Heart right ventricle (tissue), 16 donors: ENCODE data around the gene SFN. TPM values are rescaled to one million over a fixed set of nuclear protein-coding genes. Genes with fewer than 3 reads are reported as not detected.

Experiments
- ATAC-seq, 8 donors: fragments of 200-7000 bp; cut with Tn5 transposase; one replicate each; pipeline ENCODE4 v1.9.1; 2020; ENCODE audit warnings: mild to moderate bottlenecking in 8 of 8, moderate library complexity in 8 of 8, moderate number of reproducible peaks in 1 of 8
- DNase-seq, 2 donors: peaks; one replicate each; pipeline ENCODE4 v3.0.0-alpha.2; 2020
- H3K27ac ChIP-seq, 10 donors: fragments of 200-600 bp; sonication (generic) in 2 of 10; one replicate each; pipeline versions ENCODE4 v1.5.0 to v1.8.0; 2020 to 2022; ENCODE audit warnings: mild to moderate bottlenecking in 3 of 10
- H3K27me3 ChIP-seq, 7 donors: fragments of 200-600 bp; one replicate each; pipeline ENCODE4 v1.8.0; 2021 to 2022; ENCODE audit warnings: mild to moderate bottlenecking in 2 of 7
- H3K36me3 ChIP-seq, 9 donors: fragments of 200-600 bp; sonication (generic) in 1 of 9; one replicate each; pipeline versions ENCODE4 v1.5.0 to v1.8.0; 2020 to 2022; ENCODE audit warnings: mild to moderate bottlenecking in 2 of 9
- H3K4me1 ChIP-seq, 9 donors: fragments of 200-600 bp; sonication (generic) in 1 of 9; one replicate each; pipeline versions ENCODE4 v1.5.0 to v1.8.0; 2020 to 2022; ENCODE audit warnings: mild to moderate bottlenecking in 4 of 9
- H3K4me3 ChIP-seq, 10 donors: fragments of 200-600 bp; sonication (generic) in 2 of 10; one replicate each; pipeline versions ENCODE4 v1.5.0 to v1.8.0; 2020 to 2022; ENCODE audit warnings: mild to moderate bottlenecking in 7 of 10, moderate library complexity in 2 of 10
- H3K9me3 ChIP-seq, 11 donors: fragments of 200-600 bp in 10 of 11; sonication (generic) in 2 of 11; one replicate each; pipeline versions ENCODE4 v1.5.0 to v1.8.0; 2013 to 2022; ENCODE audit warnings: mild to moderate bottlenecking in 2 of 11, control low read depth in 1 of 11, moderate library complexity in 1 of 11
- WGBS, 2 donors: extraction: QIAGEN DNeasy Blood & Tissue Kit; methylation state at CpG; one replicate each; pipeline ENCODE4 v1.1.7; 2013; ENCODE audit warnings: inconsistent platforms in 1 of 2; 5-methylcytosine and 5-hydroxymethylcytosine counted together
- intact Hi-C, 10 donors: fragments of 100-400 bp; cut with DNase I; formaldehyde crosslinking; loops; one replicate each; pipeline versions ENCODE4 v1.11.1 to v1.14.2; 2022
- long read RNA-seq, 3 donors: library from polyadenylated mRNA; unstranded; transcript quantifications; one replicate each; pipeline ENCODE4 v2.0.0, GENCODE V29; 2020 to 2021
- polyA plus RNA-seq, 2 donors: library from polyadenylated mRNA; stranded (reverse); fragments of 200-250 nt; gene quantifications; one replicate each; pipeline ENCODE4 v1.2.3, GENCODE V29; 2013
- total RNA-seq, 10 donors: library from RNA; stranded (reverse); fragmentation: NEBNext Ultra II Directional in 3 of 10; extraction: Animal tissue kit (Norgen Biotek cat#: 25700) in 3 of 10; gene quantifications; one replicate each; pipeline versions ENCODE4 v1.2.1 to v1.2.4, GENCODE V29; 2021 to 2023
- TF ChIP-seq, protein P1 (sequence below), 9 donors: fragments of 200-600 bp; sonication (generic) in 2 of 9; IDR thresholded peaks; one replicate each; pipeline versions ENCODE4 v1.5.0 to v1.8.0; 2021 to 2022; ENCODE audit warnings: antibody characterized with exemption in 9 of 9, mild to moderate bottlenecking in 5 of 9, moderate library complexity in 1 of 9
- donor health status: Arrhythmogenic right ventricular cardiomyopathy.
- donor health status: ischemic (EF 13 %, LVEDD 7.1; RV severe dilation, severe dysfunction).
- donor health status: healthy with polysubstance abuse.
- donor health status: DM: no; HTN: yes; CAD: no.
- donor health status: DM: no; HTN: no; CAD: no.
- donor health status: ischemic (EF 25% LVEDD 6.9; RV normal size, moderate dysfunction).
- donor health status: ischemic (EF 25% LVEDD 5.7; RV mildly dilated, moderate dysfunction).
- donor health status: healthy.
- donor health status: DM: yes; HTN: yes; CAD: no.
- donor health status: Ischemic cardiomyopathy.
- donor health status: ischemic (EF 35%, LVEDD 5.7; RV mildly dilated, moderate dysfunction).
- donor health status: nonischemic (EF 11% LVEDD 7.7; RV severe dilation, severe dysfunction).
- donor health status: DM: yes; HTN: yes; CAD: no.
- donor health status: PGD.
- donor health status: ischemic (EF 29% LVEDD 5.4; RV normal size, mild dysfunction).
- donor health status: nonischemic (EF 23%, LVEDD 6.1; RV moderate dilation, normal function).

SFN gene
- under 1 TPM in 1 of 10 donors, not detected in 9; 0.19 TPM for total RNA-seq
- polyA plus RNA-seq: under 1 TPM in 1 of 2 donors, not detected in 1; 0.42 TPM
- long read RNA-seq, donor 1: 0 reads
- long read RNA-seq, donor 2: 0 reads
- long read RNA-seq, donor 3: 0 reads

DNA sequence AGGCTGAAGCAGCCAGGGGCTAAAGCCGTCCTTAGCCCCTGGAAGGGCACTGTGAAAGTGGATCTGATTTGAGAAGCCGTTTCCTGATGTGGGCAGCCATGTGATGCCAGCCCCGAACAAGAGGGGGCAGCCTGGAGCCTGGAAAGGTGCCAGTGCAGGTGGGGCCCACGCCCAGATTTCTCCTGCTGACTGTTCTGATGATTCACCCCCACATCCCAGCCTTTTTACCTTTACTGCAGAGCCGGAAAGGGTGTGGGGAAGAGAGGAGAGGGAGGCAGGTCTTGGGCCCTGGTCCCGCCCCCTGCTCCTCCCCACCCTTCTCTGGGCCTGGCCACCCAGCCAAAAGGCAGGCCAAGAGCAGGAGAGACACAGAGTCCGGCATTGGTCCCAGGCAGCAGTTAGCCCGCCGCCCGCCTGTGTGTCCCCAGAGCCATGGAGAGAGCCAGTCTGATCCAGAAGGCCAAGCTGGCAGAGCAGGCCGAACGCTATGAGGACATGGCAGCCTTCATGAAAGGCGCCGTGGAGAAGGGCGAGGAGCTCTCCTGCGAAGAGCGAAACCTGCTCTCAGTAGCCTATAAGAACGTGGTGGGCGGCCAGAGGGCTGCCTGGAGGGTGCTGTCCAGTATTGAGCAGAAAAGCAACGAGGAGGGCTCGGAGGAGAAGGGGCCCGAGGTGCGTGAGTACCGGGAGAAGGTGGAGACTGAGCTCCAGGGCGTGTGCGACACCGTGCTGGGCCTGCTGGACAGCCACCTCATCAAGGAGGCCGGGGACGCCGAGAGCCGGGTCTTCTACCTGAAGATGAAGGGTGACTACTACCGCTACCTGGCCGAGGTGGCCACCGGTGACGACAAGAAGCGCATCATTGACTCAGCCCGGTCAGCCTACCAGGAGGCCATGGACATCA lies at the start of gene SFN:
Gene SFN (plus strand): TSS at position 369 of the 904 bp plus-strand sequence. CDS start 64 bp downstream, at position 433.
- WGBS, 2 donors: 85 to 88% methylated on average over 37 of the region's 37 CpGs
- Histone ChIP-seq H3K4me1 (peaks cover 0 to 22% (median 15%) of the 10 kb centered on the region in 9 donors), H3K27ac (peak within 1 kb of the TSS in 1 of 10 donors; percentile 96), H3K36me3 (peaks cover 0 to 5% (median 0%) of the 10 kb centered on the region in 9 donors), H3K4me3 (peak within 1 kb of the TSS in 7 of 10 donors; percentile 45 to 78 (median 72)), H3K27me3 (no peaks in the 10 kb centered on the region), H3K9me3 (no peaks in the 10 kb centered on the region)
- TF ChIP-seq, protein P1, sequence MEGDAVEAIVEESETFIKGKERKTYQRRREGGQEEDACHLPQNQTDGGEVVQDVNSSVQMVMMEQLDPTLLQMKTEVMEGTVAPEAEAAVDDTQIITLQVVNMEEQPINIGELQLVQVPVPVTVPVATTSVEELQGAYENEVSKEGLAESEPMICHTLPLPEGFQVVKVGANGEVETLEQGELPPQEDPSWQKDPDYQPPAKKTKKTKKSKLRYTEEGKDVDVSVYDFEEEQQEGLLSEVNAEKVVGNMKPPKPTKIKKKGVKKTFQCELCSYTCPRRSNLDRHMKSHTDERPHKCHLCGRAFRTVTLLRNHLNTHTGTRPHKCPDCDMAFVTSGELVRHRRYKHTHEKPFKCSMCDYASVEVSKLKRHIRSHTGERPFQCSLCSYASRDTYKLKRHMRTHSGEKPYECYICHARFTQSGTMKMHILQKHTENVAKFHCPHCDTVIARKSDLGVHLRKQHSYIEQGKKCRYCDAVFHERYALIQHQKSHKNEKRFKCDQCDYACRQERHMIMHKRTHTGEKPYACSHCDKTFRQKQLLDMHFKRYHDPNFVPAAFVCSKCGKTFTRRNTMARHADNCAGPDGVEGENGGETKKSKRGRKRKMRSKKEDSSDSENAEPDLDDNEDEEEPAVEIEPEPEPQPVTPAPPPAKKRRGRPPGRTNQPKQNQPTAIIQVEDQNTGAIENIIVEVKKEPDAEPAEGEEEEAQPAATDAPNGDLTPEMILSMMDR (IDR thresholded peaks at IDR 0.05): peak in 1 of 9 donors; percentile 26
- ATAC-seq (no peak), DNase-seq (no peak)
- intact Hi-C loops: no loop called here

DNA sequence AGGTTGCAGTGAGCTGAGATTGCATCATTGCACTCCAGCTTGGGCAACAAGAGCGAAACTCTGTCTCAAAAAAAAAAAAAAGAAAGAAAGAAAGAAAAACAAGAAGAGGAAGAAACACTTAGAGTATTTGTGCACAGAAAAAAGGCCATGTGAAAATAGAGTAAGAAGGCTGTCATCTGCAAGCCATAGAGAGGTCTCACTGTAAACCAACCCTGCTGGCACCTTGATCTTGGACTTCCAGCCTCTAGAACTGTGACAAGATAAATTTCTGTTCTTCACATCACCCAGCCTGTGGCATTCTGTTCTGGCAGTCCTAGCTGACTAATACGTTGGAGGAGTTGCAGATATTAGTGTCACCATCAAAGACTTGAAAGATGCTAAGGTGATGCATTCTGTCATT lies 48.6 kb upstream of the SFN start:
- Histone ChIP-seq H3K27me3 (no peaks in the 10 kb centered on the region), H3K27ac (no peak overlapping the region), H3K4me3 (no peak overlapping the region), H3K36me3 (no peaks in the 10 kb centered on the region), H3K4me1 (peaks cover 0 to 13% (median 0%) of the 10 kb centered on the region in 9 donors), H3K9me3 (peaks cover 0 to 4% (median 0%) of the 10 kb centered on the region in 11 donors)
- TF ChIP-seq, protein P1 (IDR thresholded peaks at IDR 0.05): no peak
- intact Hi-C loops: loop anchor here in 7 of 10 donors (5.0 to 10.0 kb wide), 3 partner anchors 60 to 1087 kb away; no protein-coding TSS in a partner anchor
- ATAC-seq: no peak
- DNase-seq: no peak
- WGBS, 2 donors: 90 to 92% methylated on average over 2 of the region's 2 CpGs

DNA sequence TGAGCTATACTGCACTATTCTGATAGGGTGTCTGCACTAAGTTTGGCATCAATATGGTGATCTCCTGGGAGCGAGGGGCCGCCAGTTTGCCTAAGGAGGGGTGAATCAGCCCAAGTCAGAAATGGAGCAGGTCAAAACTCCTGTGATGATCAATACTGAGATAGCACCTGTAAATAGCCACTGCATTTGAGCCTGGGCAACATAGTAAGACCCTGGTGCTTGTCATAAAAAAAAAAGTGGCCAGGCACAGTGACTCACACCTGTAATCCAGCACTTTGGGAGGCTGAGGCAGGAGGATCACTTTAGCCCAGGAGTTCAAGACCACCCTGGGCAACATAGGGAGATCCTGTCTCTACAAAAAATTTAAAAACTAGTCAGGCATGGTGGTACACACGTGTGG lies 48.1 kb upstream of the SFN start:
- Histone ChIP-seq H3K27ac (no peak overlapping the region), H3K27me3 (no peaks in the 10 kb centered on the region), H3K9me3 (peaks cover 0 to 4% (median 0%) of the 10 kb centered on the region in 11 donors), H3K36me3 (no peaks in the 10 kb centered on the region), H3K4me3 (no peak overlapping the region), H3K4me1 (peaks cover 0 to 13% (median 0%) of the 10 kb centered on the region in 9 donors)
- intact Hi-C loops: loop anchor here in 7 of 10 donors (5.0 to 10.0 kb wide), 3 partner anchors 60 to 1088 kb away; no protein-coding TSS in a partner anchor
- ATAC-seq (no peak), DNase-seq (no peak)
- TF ChIP-seq, protein P1 (IDR thresholded peaks at IDR 0.05): no peak
- WGBS, 2 donors: 93 to 94% methylated on average over 3 of the region's 3 CpGs

DNA sequence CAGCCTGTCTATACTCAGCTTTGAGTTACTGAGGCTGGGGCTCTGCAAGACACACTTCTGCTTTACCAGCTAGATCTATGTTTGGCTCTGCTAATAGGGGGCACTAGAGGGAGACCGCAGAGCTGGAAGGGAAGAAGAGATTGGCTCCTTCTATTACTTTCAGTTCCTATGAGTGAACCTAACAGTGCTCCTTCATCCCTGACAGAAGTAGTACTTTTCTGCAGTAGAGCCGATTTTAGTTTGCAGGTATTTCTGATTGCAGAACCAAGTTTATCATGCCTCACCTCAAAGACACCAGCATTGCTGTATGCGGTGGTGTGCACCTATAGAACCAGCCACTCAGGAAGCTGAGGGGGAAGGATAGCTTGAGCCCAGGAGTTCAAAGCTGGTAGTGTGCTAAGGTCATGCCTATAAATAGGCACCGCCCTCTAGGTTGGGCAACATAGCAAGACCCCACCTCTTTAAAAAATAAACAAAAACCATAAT lies 42.1 kb upstream of the SFN start:
- H3K9me3 ChIP-seq: no peaks in the 10 kb centered on the region
- DNase-seq: no peak
- H3K4me1 ChIP-seq: peaks cover 0 to 22% (median 3%) of the 10 kb centered on the region in 9 donors
- peak in 5 of 8 donors; percentile 51 to 67 (median 56) for ATAC-seq
- TF ChIP-seq, protein P1 (IDR thresholded peaks at IDR 0.05): peak in 2 of 9 donors; percentile 11 to 48
- H3K36me3 ChIP-seq: no peaks in the 10 kb centered on the region
- H3K27me3 ChIP-seq: no peaks in the 10 kb centered on the region
- whole genome bisulfite sequencing, 2 donors: 75 to 79% methylated on average over 4 of the region's 4 CpGs
- intact Hi-C loops: no loop called here
- H3K27ac ChIP-seq: peak overlapping the region in 1 of 10 donors; percentile 38
- no peak overlapping the region for H3K4me3 ChIP-seq
